Glomerular endothelial cell (primary cell): ENCODE data around the gene SAT1. TPM values are rescaled to one million over a fixed set of nuclear protein-coding genes. Genes with fewer than 3 reads are reported as not detected.

ENCODE experiments used
- DNase-seq: peaks from one replicate; pipeline ENCODE4 v3.0.0-alpha.2; 2011; ENCODE audit warnings: low read depth, low spot score; ENCODE audit errors: extremely low read depth
- total RNA-seq: library from RNA; depleted of rRNA; stranded (reverse); fragments of >200 nt; gene quantifications from 2 replicates; pipeline ENCODE4 v1.2.3, GENCODE V29; 2015

The SAT1 gene
- total RNA-seq, 1 donor from 2014 or later: 334 TPM

DNA sequence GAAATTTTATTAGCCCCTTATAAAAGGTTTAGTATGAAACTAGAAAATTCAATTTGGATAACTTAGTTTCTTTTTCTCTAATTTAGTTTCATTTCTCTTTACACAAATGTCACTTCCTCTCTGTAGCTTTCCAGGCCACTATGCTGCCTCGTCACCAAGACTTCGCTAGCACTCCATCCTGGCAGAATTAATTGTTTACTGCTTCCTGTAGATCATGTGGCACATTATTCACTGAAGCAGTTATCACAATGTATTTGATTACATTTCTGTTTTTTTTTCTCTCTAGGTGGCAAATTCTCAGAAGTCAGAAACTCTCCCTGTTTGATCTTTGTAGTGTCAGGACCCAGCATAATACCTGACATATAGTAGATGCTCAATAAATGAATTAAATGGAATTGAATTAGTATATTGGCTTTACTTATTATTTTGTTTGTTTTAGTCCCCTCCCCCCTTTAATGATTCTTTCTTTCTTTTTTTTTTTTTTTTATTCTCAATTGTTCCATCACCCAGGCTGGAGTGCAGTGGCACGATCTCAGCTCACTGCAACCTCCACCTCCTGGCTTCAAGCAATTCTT lies 9.3 kb upstream of the SAT1 start:
- no peak for DNase-seq

DNA sequence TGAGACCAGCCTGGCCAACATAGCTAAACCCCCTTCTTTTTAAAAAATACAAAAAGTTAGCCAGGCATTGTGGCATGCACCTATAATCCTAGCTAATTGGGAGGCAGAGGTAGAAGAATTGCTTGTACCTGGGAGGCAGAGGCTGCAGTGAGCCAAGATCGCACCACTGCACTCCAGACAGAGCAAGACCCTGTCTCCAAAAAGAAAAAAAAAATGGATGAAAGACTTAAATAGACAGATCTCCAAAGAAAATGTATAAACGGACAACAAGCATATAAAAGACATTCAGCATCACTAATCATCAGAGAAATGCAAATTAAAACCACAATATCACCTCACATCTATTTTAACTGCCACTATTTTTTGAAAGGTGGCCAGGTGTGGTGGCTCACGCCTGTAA lies 6.6 kb upstream of the SAT1 start:
- no peak for DNase-seq

DNA sequence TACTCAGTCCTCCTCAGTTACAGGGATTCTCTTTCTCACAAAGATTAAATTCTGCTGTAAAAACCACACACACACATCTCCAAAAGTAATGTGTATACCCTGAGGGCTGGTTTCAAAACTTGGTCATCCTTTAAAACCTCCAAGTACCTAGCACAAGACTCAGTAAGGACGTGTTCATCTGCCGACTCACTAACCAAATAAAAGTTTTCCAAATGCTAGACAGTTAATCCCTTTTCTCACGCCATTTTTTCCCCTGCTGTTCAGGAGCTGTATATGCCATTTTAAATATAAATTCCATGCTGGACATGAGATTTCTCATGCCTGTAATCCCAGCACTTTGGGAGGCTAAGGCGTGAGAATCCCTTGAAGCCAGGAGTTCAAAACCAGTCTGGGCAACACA lies 3.9 kb upstream of the SAT1 start:
- no peak for DNase-seq

DNA sequence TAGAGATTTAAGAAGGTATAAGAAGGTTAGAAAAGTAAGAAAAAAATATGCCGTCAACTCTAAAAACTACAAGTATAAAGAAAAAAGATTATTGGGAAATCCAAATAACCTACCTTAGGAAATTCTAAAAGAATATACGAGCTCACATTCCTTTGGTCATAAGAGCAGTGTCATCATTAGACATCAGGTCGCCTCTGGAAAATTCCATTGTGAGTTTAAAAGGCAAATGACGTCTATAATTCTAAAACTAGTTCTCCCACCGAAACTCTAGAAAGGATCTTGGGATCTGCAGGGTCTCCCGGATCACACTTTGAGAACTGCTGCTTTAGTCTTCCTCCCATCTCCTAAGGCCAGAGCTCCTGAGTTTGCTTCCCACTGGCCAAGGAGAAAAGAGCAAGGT lies 518 bp upstream of the SAT1 start:
- no peak for DNase-seq

DNA sequence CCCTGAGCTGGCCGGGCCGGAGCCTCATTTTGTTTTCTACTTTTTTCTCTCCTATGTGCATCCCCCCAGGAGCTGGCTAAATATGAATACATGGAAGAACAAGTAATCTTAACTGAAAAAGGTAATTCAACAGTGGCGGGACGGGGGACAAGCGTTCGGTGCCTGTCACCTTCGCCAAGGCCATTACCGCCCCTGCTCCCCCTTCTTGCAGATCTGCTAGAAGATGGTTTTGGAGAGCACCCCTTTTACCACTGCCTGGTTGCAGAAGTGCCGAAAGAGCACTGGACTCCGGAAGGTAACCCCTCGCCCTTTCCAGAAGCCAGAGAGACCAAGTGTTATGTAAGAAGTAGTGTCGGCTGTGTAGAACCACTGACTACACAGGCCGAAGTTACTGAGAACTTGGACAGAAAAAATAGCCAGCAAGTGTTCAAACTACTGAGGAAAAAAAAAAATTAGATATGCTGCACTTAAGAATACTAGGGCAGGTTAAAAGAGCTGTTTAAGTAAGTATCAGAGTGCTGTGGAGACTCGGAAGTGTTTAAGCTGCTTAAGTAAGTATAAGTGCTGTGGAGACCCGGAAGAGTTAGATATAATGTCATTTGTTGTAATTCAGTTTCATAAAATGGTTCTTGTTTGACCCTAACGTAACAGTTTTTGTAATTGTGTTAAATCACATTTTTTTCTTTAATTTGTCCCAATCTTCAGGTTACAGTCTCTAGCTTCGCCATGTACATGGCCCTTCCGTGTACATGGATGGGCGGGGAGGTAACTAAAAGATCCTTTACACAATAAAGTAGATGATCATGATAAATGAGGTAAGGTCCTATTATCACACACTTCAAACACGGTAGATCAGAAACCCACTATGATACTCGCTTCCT lies 856 bp downstream of the SAT1 start:
- no peak for DNase-seq

DNA sequence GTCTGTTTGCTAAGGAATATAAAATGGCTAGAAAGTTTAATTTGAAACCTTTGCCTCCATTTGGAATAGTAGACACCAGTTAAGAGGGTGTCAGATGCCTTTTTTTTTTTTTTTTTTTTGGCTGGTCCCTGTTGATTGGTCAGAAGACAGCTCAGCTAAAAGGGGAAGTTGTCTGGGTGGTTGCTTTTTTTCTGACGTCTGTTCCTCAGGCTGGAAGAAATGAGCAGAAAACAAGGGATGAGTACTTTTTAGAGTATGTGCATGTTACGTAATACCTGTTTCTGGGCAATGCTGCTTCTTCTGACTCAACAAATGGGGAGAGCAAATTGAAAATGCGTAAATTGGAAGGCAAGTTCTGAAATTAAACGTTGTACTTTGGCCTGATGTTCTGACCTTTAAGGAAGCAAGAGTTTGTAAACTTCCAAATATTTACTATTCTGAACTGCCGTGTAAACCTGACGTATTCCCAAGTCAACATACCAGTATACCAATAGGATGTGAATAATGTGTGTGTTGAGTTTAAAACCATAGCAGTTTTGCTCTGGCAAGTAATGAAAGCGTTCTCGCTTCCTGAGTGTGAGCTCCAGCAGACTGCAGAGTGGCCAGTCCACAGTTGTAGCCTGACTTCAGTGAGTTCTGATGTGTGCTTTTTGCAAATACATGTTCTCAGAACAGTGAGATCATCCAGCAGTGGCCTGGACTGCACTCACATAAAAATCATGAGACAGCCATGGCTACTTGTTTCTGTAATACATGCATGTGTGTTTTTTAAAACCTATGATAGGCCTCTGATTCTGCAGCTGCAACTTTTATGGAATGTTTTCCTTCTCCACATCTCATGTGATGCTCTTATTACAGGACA lies 1.7 kb downstream of the SAT1 start:
- DNase-seq: no peak

DNA sequence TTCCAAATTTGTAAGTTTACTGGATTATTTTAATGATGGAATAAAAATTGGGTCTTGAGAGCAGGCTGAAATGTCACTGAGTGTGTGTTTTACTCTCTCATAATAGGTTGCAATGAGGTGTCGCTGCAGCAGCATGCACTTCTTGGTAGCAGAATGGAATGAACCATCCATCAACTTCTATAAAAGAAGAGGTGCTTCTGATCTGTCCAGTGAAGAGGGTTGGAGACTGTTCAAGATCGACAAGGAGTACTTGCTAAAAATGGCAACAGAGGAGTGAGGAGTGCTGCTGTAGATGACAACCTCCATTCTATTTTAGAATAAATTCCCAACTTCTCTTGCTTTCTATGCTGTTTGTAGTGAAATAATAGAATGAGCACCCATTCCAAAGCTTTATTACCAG lies 2.6 kb downstream of the SAT1 start:
- DNase-seq: no peak

DNA sequence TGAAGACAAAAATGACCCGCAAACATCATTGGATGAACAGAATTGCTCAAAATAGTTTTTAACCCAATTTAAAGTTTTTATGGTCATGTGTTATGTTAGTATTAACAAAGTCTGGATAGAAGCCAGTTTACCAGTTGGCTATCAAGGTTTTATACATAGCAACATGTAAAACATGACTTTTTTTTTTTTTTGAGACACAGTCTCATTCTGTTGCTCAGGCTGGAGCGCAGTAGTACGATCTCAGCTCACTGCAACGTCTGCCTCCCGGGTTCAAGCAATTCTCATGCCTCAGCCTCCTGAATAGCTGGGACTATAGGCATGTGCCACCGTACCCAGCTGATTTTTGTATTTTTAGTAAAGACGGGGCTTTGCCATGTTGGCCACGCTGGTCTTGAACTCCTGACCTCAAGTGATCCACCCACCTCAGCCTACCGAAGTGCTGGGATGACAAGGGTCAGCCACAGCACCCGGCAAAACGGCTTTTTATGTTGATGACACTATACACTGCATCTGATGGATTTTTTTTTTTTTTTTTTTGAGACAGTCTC lies 3.4 kb downstream of the SAT1 start:
- no peak for DNase-seq

DNA sequence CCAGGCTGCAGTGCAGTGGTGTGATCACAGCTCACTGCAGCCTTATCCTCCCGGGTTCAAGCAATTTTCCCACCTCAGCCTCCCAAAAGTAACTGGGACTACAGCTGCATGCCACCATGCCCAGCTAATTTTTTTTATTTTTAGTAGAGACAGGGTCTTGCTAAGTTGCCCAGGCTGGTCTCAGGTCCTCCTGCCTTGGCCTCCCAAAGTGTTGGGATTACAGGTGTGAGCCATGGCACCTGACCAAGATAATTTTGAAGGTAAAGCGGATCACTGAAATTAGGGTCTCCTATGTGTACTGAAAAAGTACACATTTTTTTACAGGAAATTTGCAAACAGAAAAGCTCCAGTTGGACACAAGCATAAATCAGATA lies 4.8 kb downstream of the SAT1 start:
- DNase-seq: no peak

DNA sequence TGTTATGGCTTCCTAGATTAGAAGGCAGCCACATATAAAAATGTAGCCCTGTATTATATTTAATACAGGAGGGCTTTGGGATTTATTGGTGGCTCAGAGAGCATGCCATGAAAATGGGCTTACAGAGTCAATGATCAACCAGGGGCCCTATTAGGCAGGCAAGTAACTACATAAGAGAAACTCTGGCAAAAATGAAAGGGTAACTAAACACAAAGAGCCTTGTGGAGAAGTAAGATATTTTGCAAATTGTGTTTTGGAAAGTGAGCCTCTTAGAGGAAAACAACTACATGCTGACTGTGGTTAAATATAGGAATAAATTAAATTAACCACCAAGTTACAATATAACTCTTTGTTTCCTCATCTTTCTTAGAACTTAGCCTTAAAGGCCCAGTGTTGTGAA lies 5.5 kb downstream of the SAT1 start:
- DNase-seq: no peak

DNA sequence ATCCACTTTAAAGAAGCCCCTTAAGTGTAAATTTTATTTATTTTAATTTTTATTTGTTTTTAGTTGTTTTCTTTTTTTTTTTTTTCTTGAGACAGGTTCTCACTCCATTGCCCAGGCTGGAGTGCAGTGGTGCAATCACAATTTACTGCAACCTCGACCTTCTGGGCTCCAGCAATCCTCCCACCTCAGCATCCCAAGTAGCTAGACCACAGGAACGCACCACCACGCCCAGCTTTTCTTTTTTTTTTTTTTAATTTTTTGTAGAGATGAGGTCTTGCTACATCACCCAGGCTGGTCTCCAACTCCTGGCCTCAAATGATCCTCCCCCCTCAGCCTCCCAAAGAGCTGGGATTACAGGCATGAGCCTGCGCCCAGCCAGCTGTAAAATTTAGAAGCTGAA lies 6.0 kb downstream of the SAT1 start:
- no peak for DNase-seq

DNA sequence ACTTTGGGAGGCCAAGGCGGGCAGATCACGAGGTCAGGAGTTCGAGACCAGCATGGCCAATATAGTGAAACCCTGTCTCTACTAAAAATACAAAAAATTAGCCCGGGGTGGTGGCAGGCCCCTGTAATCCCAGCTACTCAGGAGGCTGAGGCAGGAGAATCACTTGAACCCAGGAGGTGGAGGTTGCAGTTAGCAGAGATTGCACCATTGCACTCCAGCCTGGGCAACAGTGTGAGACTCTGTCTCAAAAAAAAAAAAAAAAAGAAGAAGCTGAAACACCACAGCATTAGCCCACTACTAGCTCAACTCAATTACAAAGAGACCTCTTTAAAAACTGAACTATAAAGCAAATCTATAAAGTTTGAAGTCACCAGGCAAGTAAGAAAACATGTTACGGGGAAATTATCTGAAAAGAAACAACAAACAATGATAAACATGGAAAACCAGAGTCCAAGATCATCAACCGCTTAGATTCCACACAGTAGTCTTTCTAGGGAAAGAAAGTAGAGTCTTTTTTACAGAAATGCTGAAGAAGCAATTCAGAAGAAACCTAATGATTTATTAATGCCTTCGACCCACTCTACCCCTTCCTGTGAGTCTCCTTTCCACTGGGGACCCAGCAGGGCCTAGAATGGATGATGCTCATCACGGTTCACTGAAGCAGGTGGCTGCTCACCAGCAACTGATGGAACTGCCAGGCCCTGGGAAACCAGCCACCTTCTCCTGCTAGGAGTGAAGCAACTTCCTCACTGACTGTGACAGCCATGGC lies 6.6 kb downstream of the SAT1 start:
- no peak for DNase-seq

DNA sequence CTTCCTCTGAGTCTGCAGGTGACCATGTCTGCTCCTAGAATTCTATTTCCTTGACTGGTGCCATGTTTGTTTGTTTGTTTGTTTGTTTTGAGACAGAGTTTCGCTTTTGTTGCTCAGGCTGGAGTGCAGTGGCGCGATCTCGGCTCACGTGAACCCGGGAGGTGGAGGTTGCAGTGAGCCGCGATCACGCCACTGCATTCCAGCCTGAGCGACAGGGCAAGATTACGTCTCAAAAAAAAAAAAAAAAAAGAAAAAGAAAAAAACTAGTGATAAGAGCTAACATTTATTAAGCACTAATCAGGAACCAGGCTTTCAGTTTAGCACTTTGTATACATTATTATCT lies 7.2 kb downstream of the SAT1 start:
- DNase-seq: no peak

DNA sequence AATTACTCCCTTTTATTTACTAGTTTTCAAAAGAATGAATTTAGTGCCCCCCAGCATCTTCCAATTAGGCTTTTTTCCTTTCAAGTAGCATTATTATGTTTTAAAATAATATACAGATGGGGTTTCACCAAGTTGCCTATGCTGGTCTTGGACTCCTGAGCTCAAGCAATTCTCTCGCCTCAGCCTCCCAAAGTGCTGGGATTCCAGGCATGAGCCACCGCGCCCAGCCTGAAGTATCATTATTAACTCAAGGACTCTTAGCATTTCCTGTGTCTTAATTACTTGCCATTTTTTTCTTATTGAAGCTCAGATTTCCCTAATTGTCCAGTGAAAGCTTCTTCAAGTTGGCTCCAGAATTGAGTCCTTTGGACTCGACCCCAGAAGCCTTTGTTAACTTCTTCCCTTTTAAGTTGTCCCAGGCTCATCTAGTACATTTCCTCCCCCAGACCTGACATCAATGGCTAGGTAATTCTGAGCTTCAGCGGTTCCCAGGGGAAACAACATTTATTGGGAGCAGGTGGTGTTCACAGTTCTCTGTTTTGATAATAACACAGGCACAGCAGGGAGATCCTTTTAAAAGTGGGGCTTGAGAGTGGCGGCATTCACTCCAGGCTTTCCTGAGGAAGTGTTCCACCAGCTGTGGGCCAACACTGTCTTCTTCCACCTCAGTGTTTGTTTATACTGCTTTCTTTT lies 10.0 kb downstream of the SAT1 start:
- DNase-seq: no peak

DNA sequence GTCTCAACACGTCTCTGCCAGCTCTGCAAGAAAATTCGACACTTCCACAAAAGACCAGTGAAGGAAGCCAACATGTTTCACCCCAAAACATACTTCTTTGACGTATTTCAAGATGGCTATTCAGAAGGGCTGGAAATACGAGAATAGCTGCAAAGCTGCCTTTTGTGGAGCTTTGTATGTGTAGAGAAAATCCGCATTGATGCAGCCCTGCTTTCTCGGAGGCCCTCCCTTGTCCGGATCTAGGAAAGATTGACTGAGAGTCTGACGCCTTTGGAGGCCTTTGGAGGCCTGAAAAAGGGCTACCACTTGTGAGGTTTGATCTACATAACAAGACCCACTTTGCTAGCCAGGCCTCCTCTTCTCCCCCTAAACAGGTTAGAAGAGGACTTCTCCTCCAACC lies 12.2 kb downstream of the SAT1 start:
- no peak for DNase-seq

DNA sequence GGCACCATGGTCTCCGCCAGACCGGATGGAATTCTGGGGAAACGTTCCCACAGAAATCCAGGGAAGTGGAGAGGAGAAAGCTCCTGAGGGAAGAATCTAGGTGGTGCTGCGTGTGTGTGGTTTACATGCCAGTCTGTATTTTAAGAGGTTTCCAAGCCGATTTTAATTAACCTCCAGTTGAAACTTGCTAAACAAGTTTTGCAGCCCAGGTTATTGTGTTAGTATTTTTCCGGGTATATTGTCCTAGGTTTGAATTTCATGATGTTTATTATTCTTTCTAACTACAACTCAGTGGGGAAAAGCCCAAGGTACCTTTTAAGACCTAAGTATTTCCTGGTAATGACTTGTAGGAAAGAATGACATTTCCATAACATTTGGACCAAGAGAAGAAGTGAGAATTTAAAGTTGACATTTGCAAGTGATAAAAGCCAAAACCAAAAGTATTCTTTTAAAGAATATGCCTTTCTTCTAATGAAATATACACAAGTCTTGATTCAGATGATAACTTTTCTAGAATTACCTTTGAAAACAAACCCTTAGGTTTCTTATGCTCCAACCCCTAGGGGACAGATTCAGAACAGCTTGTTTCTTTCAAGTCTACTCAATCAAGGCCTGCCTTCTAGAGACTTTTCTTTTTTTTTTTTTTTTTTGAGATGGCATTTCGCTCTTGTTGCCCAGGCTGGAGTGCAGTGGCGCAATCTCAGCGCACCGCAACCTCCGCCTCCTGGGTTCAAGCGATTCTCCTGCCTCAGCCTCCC lies 14.6 kb downstream of the SAT1 start:
- DNase-seq: no peak

DNA sequence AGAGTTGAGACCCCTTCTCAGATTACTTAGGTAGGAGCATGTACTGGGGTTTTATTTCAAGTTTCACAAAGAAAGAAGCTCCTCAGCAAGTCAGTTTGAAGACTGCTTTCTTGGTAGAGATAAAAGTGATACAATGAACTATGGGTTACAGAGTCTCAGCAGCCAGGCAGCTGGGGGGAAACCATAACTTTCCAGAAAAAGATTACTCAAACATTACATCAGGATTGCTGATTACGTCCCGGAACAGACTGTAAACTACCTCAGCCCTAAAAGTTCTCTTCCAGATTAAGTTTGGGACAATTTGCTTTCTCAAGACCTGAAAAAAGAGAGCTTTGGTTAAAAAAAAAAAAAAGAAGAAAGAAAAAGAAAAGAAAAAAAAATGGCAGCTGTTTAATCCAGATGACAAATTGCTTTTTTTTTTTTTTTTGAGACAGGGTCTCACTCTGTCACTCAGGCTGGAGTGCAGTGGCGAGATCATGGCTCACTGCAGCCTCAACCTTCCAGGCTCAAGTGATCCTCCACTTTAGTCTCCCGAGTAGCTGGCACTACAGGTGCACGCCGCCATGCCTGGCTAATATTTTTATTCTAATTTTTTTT lies 16.6 kb downstream of the SAT1 start:
- DNase-seq: no peak

DNA sequence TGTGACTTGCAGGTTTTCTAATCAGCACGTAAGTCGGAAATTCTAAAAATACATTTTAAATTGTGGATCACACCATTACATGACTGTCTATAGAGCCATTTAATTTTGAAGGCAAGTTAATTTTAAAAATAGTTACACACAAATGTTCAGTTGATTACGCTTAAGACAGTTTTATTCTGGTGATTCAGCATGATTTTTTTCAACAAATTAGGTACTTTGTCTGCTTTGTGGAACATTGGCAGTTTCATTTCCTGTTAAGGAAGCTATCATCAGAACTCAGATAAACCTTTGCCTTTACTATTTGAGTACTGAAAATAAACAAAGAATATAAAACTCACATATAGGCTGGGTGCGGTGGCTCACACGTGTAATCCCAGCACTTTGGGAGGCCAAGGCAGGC lies 19.5 kb downstream of the SAT1 start:
- DNase-seq: no peak

DNA sequence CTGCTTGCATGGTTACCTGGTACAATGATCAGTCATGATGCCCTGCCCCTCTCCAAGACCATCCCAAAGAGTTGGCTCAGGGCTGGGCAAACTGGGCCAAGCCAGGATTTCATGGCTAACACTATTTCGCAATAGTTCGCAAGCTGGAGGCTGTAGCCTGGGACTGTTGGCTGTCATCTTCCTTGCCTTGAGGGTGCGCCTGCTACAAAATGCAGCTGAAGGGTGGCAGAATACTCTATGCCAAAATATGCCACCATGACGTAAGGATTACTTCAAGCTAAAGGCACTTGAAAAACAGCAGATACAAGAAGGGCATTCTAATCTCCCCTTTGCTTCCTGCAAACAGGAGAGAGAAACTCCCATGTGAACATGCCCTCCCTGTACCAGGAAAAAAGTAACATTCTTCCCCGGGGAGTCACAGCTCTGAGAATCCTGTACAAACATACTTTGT lies 21.0 kb downstream of the SAT1 start:
- no peak for DNase-seq
